ENCODE results near the gene SLC25A17.
"Not testable (repeated sequence)": the region's sequence is repeated elsewhere in the genome, so short reads cannot be mapped to it uniquely, and the experiment has no call there.

SLC25A17 gene

DNA sequence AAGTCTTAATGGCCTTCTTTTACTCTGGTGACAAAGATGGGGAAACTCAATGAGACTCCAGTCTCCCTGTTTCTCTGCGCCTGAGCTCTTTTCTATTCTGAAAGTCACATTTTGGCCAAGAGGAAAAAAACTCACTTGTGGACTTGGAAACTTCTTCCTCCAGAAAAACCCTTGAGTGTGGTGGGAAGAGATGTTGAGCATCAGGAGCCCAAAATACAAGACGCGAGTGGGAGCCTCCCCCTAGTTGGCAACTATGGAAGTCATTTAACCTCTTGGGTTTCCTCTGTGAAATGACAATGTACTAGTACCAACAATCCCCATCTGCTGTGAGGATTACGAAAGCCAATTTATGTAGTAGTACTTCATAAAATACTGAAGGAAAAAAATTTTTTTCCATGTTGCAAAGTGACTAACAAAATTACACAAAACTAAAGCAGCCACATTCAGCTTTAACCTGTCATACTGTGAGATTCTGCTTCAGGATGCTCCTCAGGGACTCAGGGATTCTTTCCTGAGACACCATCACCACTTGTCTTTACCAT lies 524 bp upstream of the SLC25A17 start:
- in situ Hi-C loops (cut with MboI; ENCODE audit: low sequenced_read_pairs) = no loop called here

DNA sequence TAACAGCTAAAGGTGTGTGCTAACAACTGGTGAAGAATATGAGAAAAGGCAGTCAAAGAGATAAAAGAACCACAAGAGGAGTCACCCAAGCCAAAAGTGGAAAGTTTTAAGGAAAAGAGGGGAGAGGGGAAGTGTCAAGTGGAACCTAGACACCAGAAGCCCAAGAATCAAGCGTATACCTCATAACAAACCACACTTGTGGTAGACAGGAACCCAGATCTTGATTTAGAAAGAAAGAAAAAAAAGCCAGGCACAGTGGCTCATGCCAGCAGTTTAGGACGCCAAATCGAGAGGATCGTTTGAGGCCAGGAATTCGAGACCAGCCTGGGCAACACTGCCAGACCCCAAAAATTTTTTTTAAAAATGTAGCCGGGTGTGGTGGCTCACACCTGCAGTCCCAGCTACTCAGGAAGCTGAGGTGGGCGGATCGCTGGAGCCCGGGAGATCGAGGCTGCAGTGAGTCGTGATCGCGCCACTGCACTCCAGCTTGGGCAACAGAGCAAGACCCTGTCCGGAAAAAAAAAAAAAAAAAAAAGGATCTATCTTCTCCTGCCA lies 877 bp downstream of the SLC25A17 start:
- in situ Hi-C loops (cut with MboI; ENCODE audit: low sequenced_read_pairs) = no loop called here

- in situ Hi-C loops (cut with MboI; ENCODE audit: low sequenced_read_pairs) = no loop called here
Observed at GRCh38 chr22:40817737-40818136, 1.4 kb downstream of the SLC25A17 start.

GRCh38 chr22:40813912-40814315 lies 5.2 kb downstream of the SLC25A17 start:
- in situ Hi-C loops (cut with MboI; ENCODE audit: low sequenced_read_pairs) = no loop called here

DNA sequence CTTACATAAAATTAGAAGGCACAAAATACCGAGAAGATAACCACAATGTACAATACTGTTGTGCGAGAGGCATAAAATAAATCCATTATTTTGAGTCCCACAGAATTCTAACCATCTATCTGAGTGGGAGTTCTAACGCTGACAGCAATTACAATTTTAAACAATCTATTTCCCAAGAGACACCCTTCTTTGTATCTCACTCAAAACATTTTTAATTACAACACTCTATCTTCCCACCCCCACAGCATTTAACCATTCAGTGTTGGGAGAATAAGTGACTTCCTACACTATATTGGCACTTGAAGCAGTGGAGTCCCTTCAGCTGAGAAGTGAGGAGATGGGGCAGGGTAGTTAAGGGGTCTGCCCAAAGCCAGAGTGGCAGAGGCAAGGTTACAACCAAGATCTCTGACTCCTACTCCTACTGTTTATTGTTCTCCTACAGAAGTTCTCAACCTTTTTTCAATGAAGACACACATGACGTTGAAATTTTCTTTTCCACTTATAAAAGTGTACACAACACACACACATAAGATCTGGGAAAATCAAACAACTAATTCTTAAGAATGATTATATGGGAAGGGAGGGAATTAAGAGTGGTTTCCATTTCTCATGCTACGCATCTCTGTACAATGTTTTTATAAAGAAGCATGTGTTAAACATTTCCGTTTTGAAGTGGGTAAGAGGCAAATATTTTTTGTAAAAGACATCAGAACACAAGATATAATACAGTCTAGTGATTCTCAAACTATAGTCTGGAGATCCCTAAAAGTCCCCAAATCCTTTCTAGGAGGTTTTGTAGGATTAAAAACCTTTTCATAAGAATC lies 10.9 kb downstream of the SLC25A17 start:
- in situ Hi-C loops (cut with MboI; ENCODE audit: low sequenced_read_pairs) = no loop called here

DNA sequence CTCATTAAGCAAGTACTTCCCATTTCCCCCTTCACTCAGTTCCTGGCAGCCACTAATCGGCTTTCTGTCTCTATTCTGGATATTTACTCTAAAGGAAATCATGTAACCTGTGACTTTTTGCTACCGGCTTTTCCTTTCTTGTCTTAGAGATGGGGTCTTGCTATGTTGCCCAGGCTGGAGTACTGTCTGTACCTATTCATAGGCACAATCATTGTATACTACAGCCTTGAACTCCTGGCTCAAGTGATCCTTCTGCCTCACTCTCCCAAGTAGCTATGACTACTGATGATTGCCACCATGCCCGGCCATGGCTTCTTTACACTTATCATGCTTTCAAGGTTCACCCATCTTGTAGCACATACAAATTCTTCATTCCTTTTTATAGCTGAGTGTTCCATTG lies 12.4 kb downstream of the SLC25A17 start:
- in situ Hi-C loops (cut with MboI; ENCODE audit: low sequenced_read_pairs) = no loop called here

- in situ Hi-C loops (cut with MboI; ENCODE audit: low sequenced_read_pairs) = no loop called here
Observed at GRCh38 chr22:40805699-40806203, 13.4 kb downstream of the SLC25A17 start.

DNA sequence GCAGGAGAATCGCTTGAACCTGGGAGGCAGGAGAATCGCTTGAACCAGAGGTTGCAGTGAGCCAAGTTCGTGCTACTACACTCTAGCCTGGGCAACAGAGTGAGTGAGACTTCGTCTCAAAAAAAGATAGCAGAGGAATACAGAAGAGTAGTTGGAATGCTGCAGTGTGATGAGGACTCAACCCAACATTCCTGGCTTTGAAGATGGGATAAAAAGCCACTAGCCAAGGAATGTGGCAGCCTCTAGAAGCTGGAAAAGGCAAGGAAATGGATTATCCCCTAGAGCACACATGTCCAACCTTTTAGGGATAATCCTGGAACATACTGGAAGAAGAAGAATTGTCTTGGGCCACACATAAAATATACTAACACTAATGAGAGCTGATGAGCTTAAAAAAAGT lies 13.9 kb downstream of the SLC25A17 start:
- in situ Hi-C loops (cut with MboI; ENCODE audit: low sequenced_read_pairs) = no loop called here

DNA sequence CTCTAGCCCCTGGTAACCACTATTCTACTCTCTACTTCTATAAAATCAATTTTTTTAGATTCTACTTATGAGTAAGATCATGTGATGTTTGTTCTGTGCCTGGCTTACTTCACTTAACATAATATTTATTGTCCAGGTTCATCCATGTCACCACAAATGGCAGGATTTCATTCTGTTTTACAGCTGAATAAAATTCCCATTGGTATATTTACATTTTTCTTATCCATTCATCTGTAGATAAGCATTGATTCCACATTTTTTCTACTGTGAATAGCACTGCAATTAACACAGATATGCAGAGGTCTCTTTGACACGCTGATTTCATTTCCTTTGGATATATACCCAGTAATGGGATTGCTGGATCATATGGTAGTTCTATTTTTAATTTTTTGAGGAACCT lies 15.8 kb downstream of the SLC25A17 start:
- in situ Hi-C loops (cut with MboI; ENCODE audit: low sequenced_read_pairs) = no loop called here

- in situ Hi-C loops (cut with MboI; ENCODE audit: low sequenced_read_pairs) = no loop called here
Observed at GRCh38 chr22:40799008-40799407, 20.1 kb downstream of the SLC25A17 start.

DNA sequence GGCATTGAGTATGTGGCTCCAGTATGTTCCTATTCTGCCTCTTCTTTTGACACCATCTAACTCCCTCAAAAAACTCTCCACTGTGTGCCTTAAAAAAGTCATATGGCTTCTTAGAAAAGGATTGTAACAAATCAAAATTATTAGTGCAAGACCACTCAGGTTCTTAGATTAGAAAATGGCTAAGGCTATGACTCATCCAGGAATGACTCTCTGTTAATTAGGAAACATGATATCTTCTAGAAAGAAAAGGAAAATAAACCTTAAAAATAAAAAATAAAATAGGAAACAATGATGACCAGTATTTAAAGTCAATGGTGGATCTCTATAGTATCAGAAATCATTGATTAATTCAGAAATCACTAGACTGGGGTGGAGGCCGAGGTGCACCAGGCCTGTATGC lies 21.7 kb downstream of the SLC25A17 start:
- in situ Hi-C loops (cut with MboI; ENCODE audit: low sequenced_read_pairs) = no loop called here

DNA sequence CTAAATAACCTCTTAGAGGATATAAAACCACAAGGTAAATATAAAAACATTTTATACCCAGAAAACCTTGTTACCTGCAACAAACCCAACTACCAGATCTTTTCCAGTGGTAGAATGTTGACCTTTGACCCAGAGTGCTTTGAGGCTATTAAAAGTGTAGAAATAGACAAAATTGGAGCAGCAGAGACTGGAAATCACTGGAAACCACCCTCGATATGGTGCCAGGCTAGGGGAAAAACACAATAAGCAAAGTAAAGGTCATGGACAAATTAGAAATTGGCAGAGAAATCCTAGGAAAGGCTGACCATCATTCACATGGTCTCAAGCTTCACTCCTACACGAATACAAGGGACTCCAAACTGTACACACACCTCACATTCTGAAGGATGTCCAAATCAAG lies 26.7 kb downstream of the SLC25A17 start:
- in situ Hi-C loops (cut with MboI; ENCODE audit: low sequenced_read_pairs) = no loop called here

GRCh38 chr22:40791241-40791640 lies 27.9 kb downstream of the SLC25A17 start:
- in situ Hi-C loops (cut with MboI; ENCODE audit: low sequenced_read_pairs) = no loop called here

- in situ Hi-C loops (cut with MboI; ENCODE audit: low sequenced_read_pairs) = no loop called here
Observed at GRCh38 chr22:40789131-40789530, 30.0 kb downstream of the SLC25A17 start.

- in situ Hi-C loops (cut with MboI; ENCODE audit: low sequenced_read_pairs) = no loop called here
Observed at GRCh38 chr22:40782521-40782920, 36.6 kb downstream of the SLC25A17 start.

- in situ Hi-C loops (cut with MboI; ENCODE audit: low sequenced_read_pairs) = not testable (repeated sequence)
Observed at GRCh38 chr22:40781749-40782148, 37.4 kb downstream of the SLC25A17 start.

- in situ Hi-C loops (cut with MboI; ENCODE audit: low sequenced_read_pairs) = no loop called here
Observed at GRCh38 chr22:40769761-40770160, 49.4 kb downstream of the SLC25A17 start.

DNA sequence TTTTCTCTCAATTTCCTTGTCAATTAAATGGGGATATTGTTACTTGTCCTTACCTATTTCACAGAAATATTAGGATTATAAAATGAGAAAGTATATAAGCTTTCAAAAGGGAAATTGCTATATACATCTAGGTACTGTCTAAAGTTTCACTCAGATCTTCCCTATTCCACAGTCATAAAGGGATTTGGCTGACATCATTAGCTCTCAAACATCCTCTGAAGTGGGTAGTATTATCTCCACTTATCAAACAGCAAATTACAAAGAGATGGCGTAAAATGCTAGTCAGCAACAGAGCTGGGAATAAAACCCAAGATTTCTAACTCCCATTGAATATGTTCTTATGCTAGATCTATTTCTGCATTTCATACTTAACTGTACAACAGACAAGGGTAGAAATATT lies 50.9 kb downstream of the SLC25A17 start:
- in situ Hi-C loops (cut with MboI; ENCODE audit: low sequenced_read_pairs) = no loop called here

GRCh38 chr22:40766956-40767355 lies 52.2 kb downstream of the SLC25A17 start:
- in situ Hi-C loops (cut with MboI; ENCODE audit: low sequenced_read_pairs) = no loop called here

GRCh38 chr22:40764763-40765441 lies 54.2 kb downstream of the SLC25A17 start:
- in situ Hi-C loops (cut with MboI; ENCODE audit: low sequenced_read_pairs) = no loop called here

DNA sequence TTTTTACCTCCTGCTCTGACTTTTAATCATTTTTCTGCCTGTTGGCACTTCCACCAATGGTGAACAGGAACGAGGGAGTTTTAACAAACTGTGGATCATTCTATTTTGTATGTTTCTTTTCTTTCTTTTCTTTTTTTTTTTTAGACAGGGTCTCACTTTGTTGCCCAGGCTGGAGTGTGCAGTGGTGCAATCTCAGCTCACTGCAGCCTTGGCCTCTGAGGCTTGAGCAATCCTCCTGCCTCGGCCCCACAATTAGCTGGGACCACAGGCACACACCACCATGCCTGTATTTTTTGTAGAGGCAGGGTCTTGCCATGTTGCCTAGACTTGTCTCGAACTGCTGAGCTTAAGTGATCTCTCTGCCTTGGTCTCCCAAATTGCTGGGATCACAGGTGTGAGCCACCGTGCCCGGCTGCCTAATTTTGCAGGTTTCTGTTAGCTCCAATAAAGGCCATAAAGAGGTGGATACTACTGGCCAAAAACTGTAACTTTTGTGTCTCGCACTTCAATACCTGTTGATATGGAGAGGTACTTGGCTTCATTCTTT lies 59.8 kb downstream of the SLC25A17 start:
- in situ Hi-C loops (cut with MboI; ENCODE audit: low sequenced_read_pairs) = no loop called here
